Measurements from ENCODE around the gene MICALL1. TPM values are rescaled to one million over a fixed set of nuclear protein-coding genes. Genes with fewer than 3 reads are reported as not detected.
A peak's percentile ranks its signal among the peaks of the same experiment; 100 is the strongest.

MICALL1 gene
- total and polyA plus RNA-seq, 2 of the 4 experiments (the other 2 are of a cell fraction): 12.4 to 22.3 TPM

DNA sequence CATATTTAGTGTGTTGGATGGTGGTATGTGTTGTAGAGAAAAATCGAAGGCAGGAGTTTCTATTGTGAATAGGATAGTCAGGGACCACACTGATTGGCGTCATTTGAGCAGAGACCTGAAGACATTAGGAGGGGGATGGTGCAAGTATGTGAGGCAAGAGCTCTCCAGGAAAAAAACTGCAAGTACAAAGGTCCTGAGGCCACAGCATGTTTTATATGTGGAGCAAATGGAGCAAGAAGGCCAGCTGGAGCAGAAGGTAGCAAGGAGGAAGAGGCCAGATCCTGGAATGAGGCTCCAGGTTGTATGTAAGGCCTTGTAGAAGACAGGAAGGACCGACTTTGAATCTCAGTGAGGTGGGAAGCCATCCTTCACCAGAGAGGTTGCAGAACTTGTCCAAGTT is 14.2 kb upstream of the MICALL1 start:
- H4K91ac ChIP-seq (ENCODE audit: insufficient read depth, low read depth, low read length): no peak overlapping the region
- peaks cover 19% of the 10 kb centered on the region for H3K4me1 ChIP-seq (ENCODE audit: control insufficient read depth, insufficient read depth, low read length)
- CTCF ChIA-PET: interaction anchor here (0.6 kb wide), 2 partner anchors 11 to 84 kb away, joined by 3 to 6 read pairs; no protein-coding TSS in a partner anchor
- H3K18ac ChIP-seq (ENCODE audit: low read depth, low read length): no peak overlapping the region
- no peaks in the 10 kb centered on the region for H3K27me3 ChIP-seq (ENCODE audit: control insufficient read depth, insufficient read depth, low read length)
- peaks cover 1 to 36% of the 10 kb centered on the region in 2 experiments; a peak in 3 of 4 replicates for H3K79me1 ChIP-seq (ENCODE audit: low read depth in 1 of 2, low read length in 2 of 2)
- no peak overlapping the region for H2BK5ac ChIP-seq (ENCODE audit: low read depth, low read length, poor library complexity, severe bottlenecking)
- H4K5ac ChIP-seq (ENCODE audit: low read depth, low read length): no peak overlapping the region
- peaks cover 22% of the 10 kb centered on the region for H3K36me3 ChIP-seq (ENCODE audit: control insufficient read depth, insufficient read depth, low read length)
- no TSS peak for BruUV-seq (replicated peaks)
- no peak overlapping the region for H2AK9ac ChIP-seq (replicated peaks; ENCODE audit: low read depth, low read length, poor library complexity)
- no peak for DNase-seq
- H4K20me1 ChIP-seq (ENCODE audit: insufficient read depth, low read length): 0 out of 2 replicates have a peak, but pooled peaks cover 3% of the 10 kb centered on the region
- dilution Hi-C loops (cut with HindIII; ENCODE audit: low sequenced_read_pairs, unreplicated experiment) (no loop called here), intact Hi-C loops (cut with micrococcal nuclease) (no loop called here), in situ Hi-C loops (cut with MboI; ENCODE audit: low sequenced_read_pairs) (no loop called here)
- no peak overlapping the region for H3K9ac ChIP-seq (ENCODE audit: low read depth, low read length)
- no peak overlapping the region for H3K4ac ChIP-seq (ENCODE audit: low read depth, low read length)
- no peak overlapping the region for H3K56ac ChIP-seq (ENCODE audit: extremely low read depth, insufficient read depth, low read length)
- no peak overlapping the region for H2AFZ ChIP-seq (replicated peaks; ENCODE audit: low read length, poor library complexity)
- no peak overlapping the region for H2BK20ac ChIP-seq (ENCODE audit: low read depth, low read length)
- WGBS, 2 experiments (ENCODE audit: extremely low coverage in 2 of 2, insufficient read length in 1 of 2): 94 to 100% methylated on average over 1 to 2 of the region's 3 CpGs
- H3K14ac ChIP-seq (replicated peaks; ENCODE audit: low read depth, low read length): no peak overlapping the region
- no peak overlapping the region for H4K8ac ChIP-seq (ENCODE audit: low read depth in 2 of 2, low read length in 2 of 2)
- H3K23ac ChIP-seq (ENCODE audit: low read depth, low read length): 0 out of 2 replicates have a peak overlapping the region, but pooled peaks have one; percentile 9
- H2BK15ac ChIP-seq (ENCODE audit: low read depth, low read length): no peak overlapping the region
- no peak overlapping the region for H3K4me3 ChIP-seq (ENCODE audit: insufficient read depth, low read depth, low read length)
- H3K9me1 ChIP-seq (ENCODE audit: insufficient read depth, low read length): no peaks in the 10 kb centered on the region
- H3K27ac ChIP-seq (ENCODE audit: insufficient read depth, low read length): no peak overlapping the region
- no peak overlapping the region for H2BK120ac ChIP-seq (ENCODE audit: low read depth, low read length)
- H2AK5ac ChIP-seq (ENCODE audit: low read depth, low read length): no peak overlapping the region
- H3K4me2 ChIP-seq (ENCODE audit: low read depth, low read length): no peak overlapping the region
- ATAC-seq (ENCODE audit: low read depth): no peak
- TF ChIP-seq MAZ (IDR thresholded peaks at IDR 0.05; ENCODE audit: borderline replicate concordance, low read depth, low read length) (no peak), CHD1 (IDR thresholded peaks at IDR 0.05; ENCODE audit: low read depth, low read length) (no peak), RAD21 (IDR thresholded peaks at IDR 0.05; ENCODE audit: low read length) (no peak), POLR2A (IDR thresholded peaks at IDR 0.05; ENCODE audit: low read depth, low read length) (no peak), NFE2L2 (IDR thresholded peaks at IDR 0.05; ENCODE audit: low read depth, low read length) (no peak), FOS (IDR thresholded peaks at IDR 0.05; ENCODE audit: low read depth, low read length) (no peak), RFX5 (IDR thresholded peaks at IDR 0.05; ENCODE audit: low read depth, low read length) (no peak), BHLHE40 (IDR thresholded peaks at IDR 0.05; ENCODE audit: low read depth, low read length) (no peak), SMC3 (IDR thresholded peaks at IDR 0.05; ENCODE audit: low read depth, low read length) (no peak)
- TF ChIP-seq, protein P1, sequence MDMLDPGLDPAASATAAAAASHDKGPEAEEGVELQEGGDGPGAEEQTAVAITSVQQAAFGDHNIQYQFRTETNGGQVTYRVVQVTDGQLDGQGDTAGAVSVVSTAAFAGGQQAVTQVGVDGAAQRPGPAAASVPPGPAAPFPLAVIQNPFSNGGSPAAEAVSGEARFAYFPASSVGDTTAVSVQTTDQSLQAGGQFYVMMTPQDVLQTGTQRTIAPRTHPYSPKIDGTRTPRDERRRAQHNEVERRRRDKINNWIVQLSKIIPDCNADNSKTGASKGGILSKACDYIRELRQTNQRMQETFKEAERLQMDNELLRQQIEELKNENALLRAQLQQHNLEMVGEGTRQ (IDR thresholded peaks at IDR 0.05; ENCODE audit: low read depth, low read length): no peak
- H3K9me3 ChIP-seq (ENCODE audit: control insufficient read depth, insufficient read depth, low read length): no peaks in the 10 kb centered on the region
- POLR2A ChIA-PET (ENCODE audit: unreplicated experiment): no interaction called here
